Activated naive CD4-positive, alpha-beta T cell treated with anti-CD3 and anti-CD28 coated beads, Interleukin-2, amount 50 U/mL, for 24 hours (primary cell): ENCODE measurements around the gene PPP2R2C.

ENCODE experiments used
- H3K27ac Mint-ChIP-seq: one replicate; pipeline ENCODE4 v1.8.0; 2021; ENCODE audit warnings: mild to moderate bottlenecking, mixed read lengths
- H3K27me3 Mint-ChIP-seq: one replicate; pipeline ENCODE4 v1.8.0; 2021; ENCODE audit warnings: mixed read lengths
- H3K36me3 Mint-ChIP-seq: one replicate; pipeline ENCODE4 v1.8.0; 2021; ENCODE audit warnings: mixed read lengths
- H3K4me1 Mint-ChIP-seq: one replicate; pipeline ENCODE4 v1.8.0; 2021; ENCODE audit warnings: mixed read lengths
- H3K4me3 Mint-ChIP-seq: one replicate; pipeline ENCODE4 v1.8.0; 2021; ENCODE audit warnings: mild to moderate bottlenecking, mixed read lengths
- H3K9me3 Mint-ChIP-seq: one replicate; pipeline ENCODE4 v1.8.0; 2021; ENCODE audit warnings: mixed read lengths

The PPP2R2C gene

DNA sequence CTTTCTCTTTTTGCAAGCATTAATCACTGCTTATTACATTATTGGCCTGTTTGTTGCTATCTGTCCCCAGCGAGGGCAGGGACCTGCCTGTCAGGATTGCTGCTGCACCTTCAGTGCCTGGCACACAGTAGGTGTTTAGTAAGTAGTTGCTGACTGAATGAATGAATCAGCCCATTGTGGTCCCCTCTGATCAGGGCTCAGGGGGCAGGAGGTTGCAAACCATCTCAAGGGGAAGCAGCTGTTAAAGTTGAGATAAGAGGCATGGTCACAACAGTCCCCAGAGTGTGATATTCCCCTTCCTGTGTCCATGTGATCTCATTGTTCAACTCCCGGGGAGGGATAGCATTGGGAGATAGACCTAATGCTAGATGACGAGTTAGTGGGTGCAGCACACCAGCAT, 117.4 kb downstream of the PPP2R2C start:
- no peak overlapping the region for H3K27ac Mint-ChIP-seq
- H3K4me3 Mint-ChIP-seq, result no peak overlapping the region
- H3K4me1 Mint-ChIP-seq, result no peaks in the 10 kb centered on the region
- H3K36me3 Mint-ChIP-seq, result no peaks in the 10 kb centered on the region
- no peaks in the 10 kb centered on the region for H3K9me3 Mint-ChIP-seq
- peaks cover 11% of the 10 kb centered on the region for H3K27me3 Mint-ChIP-seq

DNA sequence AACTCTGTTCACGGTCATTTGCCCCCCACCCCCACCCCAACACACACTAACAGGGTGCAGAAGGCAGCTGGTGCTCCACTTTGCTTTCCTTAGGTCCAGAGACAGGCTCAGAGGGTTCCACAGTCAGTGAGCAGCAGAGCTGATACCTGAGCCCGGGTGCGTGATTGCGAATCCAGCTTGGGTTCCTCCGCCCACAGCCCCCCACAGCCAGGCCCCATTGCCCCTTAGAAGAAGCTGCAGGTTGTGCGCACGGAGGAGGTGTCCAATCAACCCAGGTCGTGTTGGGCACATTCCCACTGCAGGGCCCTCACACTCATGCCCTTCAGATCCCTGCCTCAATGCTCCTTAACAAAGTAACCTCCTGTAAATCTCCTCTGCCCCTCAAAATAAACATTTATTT, 117.8 kb downstream of the PPP2R2C start:
- H3K4me3 Mint-ChIP-seq, result no peak overlapping the region
- H3K27me3 Mint-ChIP-seq, result peaks cover 12% of the 10 kb centered on the region
- no peaks in the 10 kb centered on the region for H3K9me3 Mint-ChIP-seq
- no peak overlapping the region for H3K27ac Mint-ChIP-seq
- no peaks in the 10 kb centered on the region for H3K4me1 Mint-ChIP-seq
- no peaks in the 10 kb centered on the region for H3K36me3 Mint-ChIP-seq

DNA sequence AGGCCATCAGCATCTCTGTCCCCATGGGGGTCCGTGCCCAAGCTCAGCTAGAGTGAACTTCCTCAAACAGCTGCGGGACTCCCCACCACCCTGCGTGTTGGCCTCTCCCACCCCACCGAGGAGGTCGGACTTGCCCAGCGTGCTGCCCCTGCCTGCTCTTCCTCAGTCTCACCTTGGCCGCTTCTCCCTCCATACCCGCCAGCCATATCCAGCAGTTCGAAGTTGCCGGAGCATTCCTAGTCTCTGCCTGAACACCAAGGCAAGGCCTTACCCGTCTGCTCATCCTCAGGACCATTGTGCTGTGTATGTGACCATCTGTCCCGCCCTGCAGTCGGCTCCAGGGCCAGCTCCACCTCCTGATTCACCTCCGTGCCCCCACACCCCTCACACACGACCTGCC, 118.3 kb downstream of the PPP2R2C start:
- Mint-ChIP-seq H3K27ac (no peak overlapping the region), H3K9me3 (no peaks in the 10 kb centered on the region), H3K36me3 (no peaks in the 10 kb centered on the region), H3K27me3 (peaks cover 12% of the 10 kb centered on the region), H3K4me3 (no peak overlapping the region), H3K4me1 (no peaks in the 10 kb centered on the region)

DNA sequence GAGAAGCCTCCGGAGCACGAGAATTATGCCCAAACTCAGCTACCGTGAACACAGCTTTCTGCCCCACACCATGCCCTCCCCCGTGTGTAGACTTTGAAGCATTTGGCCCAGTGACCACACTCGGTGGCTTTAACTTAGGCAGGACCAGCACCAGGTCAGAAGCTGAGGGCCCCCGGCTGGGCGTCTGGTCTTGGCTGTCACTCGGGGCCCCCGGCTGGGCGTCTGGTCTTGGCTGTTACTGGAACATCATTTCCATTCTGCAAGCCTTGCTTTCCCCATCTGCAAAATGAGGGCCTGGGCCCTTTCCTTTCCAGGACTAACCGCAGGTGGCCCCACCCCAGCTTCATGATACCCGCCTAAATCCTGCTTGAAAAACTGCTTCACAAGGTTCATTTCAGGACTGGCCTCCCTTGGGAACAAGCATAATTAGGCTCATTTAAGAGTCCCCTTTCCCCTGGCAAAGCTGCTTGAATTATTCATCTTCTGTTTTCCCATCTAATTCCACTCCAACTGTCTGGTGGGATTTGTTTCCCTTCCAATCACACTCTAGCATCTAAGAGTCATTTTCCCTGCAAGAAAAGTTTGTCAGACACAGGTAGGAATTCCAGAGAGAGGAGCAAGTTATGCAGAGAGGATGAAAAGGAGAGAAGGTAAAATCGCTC, 120.3 kb downstream of the PPP2R2C start:
- Mint-ChIP-seq H3K27ac (no peak overlapping the region), H3K27me3 (peaks cover 12% of the 10 kb centered on the region), H3K4me3 (no peak overlapping the region), H3K4me1 (no peaks in the 10 kb centered on the region), H3K36me3 (no peaks in the 10 kb centered on the region), H3K9me3 (no peaks in the 10 kb centered on the region)

DNA sequence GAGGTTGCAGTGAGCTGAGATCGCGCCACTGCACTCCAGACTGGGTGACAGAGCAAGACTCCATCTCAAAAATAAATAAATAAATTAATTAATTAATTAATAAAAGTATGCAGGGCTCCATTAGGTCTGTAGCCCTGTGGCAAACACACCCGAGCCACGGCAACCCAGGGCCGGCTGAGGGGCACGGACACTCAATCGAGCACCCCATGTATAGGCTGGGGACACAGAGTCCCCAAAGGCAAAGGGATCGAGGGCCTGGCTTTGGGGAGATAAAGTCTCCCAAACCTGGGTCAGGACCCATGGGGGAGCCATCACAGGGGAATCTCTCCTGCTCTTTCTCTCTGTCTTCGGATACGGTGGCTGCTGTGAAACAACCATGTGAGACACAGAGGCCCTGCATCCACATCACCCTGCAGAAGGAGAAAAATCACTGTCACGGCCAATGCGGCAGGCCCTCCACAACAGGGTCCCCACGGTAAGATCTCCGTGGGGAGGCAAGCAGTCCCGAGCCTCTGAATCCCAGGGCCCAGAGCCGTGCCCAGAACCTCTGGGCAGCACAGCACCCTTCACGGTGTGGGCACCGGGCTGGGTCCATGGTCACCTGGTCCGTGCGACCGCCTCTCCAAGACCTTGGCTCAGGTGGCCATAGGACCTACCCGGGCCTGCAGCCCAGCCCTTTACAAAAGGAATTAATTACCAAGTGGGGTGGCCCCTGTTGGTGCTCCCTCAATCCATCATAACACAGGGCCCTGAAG, 121.0 kb downstream of the PPP2R2C start:
- no peaks in the 10 kb centered on the region for H3K4me1 Mint-ChIP-seq
- H3K36me3 Mint-ChIP-seq, result no peaks in the 10 kb centered on the region
- no peak overlapping the region for H3K4me3 Mint-ChIP-seq
- H3K27me3 Mint-ChIP-seq, result peaks cover 12% of the 10 kb centered on the region
- H3K27ac Mint-ChIP-seq, result no peak overlapping the region
- H3K9me3 Mint-ChIP-seq, result no peaks in the 10 kb centered on the region

DNA sequence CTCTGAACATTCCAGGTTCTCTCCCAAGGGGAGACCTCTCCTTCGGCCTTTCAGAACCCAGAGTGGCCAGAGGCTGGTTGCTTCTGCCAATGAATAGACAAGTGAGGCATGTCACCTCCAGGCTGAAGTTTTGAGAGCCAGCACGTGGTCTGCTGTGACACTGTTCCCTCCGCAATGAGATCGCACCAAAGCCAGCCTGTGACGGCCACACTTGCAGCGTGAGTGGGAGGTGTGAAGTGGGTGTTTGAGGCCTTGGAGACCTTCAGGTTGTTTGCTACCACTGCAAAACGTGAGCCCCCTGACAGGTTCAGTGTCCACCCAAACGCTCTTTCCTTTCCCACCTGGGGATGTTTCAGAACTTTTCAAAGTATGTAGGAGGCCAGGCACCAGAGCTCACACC, 121.8 kb downstream of the PPP2R2C start:
- no peaks in the 10 kb centered on the region for H3K9me3 Mint-ChIP-seq
- no peak overlapping the region for H3K27ac Mint-ChIP-seq
- H3K36me3 Mint-ChIP-seq, result no peaks in the 10 kb centered on the region
- H3K4me1 Mint-ChIP-seq, result no peaks in the 10 kb centered on the region
- H3K4me3 Mint-ChIP-seq, result no peak overlapping the region
- H3K27me3 Mint-ChIP-seq, result peaks cover 12% of the 10 kb centered on the region

- no peak overlapping the region for H3K4me3 Mint-ChIP-seq
- no peaks in the 10 kb centered on the region for H3K4me1 Mint-ChIP-seq
- H3K9me3 Mint-ChIP-seq, result no peaks in the 10 kb centered on the region
- H3K27me3 Mint-ChIP-seq, result peaks cover 12% of the 10 kb centered on the region
- H3K27ac Mint-ChIP-seq, result no peak overlapping the region
- H3K36me3 Mint-ChIP-seq, result no peaks in the 10 kb centered on the region
Measured at GRCh38 chr4:6349896-6350603, 122.4 kb downstream of the PPP2R2C start.

DNA sequence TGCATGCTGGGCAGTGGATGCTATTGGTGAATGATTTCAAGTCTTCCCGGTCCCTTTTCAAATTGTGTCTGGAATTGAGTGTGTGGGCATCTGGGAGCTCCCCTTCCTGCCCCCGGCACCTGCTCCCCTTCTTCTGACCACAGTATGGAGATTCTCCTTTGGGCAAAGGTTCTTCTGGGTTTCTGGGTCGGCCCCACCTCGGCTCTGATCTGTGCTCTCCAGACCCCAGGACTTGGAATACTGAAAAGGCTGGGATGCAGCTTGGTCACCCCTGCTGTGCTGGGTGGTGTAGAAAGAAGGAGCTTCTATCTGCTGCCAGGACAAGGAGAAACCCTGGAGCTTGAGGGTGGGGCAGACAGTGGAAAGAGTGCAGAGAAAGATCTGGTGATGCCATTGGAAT, 124.0 kb downstream of the PPP2R2C start:
- no peak overlapping the region for H3K4me3 Mint-ChIP-seq
- H3K4me1 Mint-ChIP-seq, result no peaks in the 10 kb centered on the region
- no peak overlapping the region for H3K27ac Mint-ChIP-seq
- H3K27me3 Mint-ChIP-seq, result peaks cover 8% of the 10 kb centered on the region
- no peaks in the 10 kb centered on the region for H3K9me3 Mint-ChIP-seq
- no peaks in the 10 kb centered on the region for H3K36me3 Mint-ChIP-seq

- no peak overlapping the region for H3K27ac Mint-ChIP-seq
- no peaks in the 10 kb centered on the region for H3K9me3 Mint-ChIP-seq
- H3K4me3 Mint-ChIP-seq, result no peak overlapping the region
- H3K4me1 Mint-ChIP-seq, result no peaks in the 10 kb centered on the region
- H3K27me3 Mint-ChIP-seq, result peaks cover 6% of the 10 kb centered on the region
- H3K36me3 Mint-ChIP-seq, result no peaks in the 10 kb centered on the region
Measured at GRCh38 chr4:6347511-6348045, 124.8 kb downstream of the PPP2R2C start.

GRCh38 chr4:6346373-6347110, 125.9 kb downstream of the PPP2R2C start:
- no peak overlapping the region for H3K27ac Mint-ChIP-seq

DNA sequence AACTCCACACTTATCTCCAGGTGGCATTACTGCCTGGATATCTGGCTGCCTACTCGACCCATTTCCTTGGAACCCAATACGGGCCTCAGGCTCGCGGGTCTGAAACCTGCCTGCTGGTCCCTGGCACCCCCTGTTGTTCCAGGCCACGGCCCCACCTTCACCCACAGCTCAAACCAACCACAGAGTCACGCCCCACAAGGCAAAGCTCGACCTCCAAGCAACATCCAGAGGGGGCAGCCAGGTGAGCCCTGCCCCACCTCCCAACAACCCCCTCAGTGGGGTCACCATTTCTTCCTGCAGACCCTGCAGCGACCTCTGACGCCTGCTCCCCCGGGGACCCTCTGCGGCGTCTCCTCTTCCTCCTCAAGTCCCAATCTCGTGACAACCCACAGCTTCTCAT, 126.5 kb downstream of the PPP2R2C start:
- H3K27me3 Mint-ChIP-seq, result peaks cover 2% of the 10 kb centered on the region
- no peaks in the 10 kb centered on the region for H3K9me3 Mint-ChIP-seq
- no peaks in the 10 kb centered on the region for H3K36me3 Mint-ChIP-seq
- no peaks in the 10 kb centered on the region for H3K4me1 Mint-ChIP-seq
- no peak overlapping the region for H3K4me3 Mint-ChIP-seq
- no peak overlapping the region for H3K27ac Mint-ChIP-seq

More at GRCh38 chr4:6346373-6347110, 125.9 kb downstream of the PPP2R2C start:
- H3K4me1 Mint-ChIP-seq, result no peaks in the 10 kb centered on the region
- H3K4me3 Mint-ChIP-seq, result no peak overlapping the region
- H3K9me3 Mint-ChIP-seq, result no peaks in the 10 kb centered on the region
- H3K36me3 Mint-ChIP-seq, result no peaks in the 10 kb centered on the region
- H3K27me3 Mint-ChIP-seq, result peaks cover 2% of the 10 kb centered on the region

DNA sequence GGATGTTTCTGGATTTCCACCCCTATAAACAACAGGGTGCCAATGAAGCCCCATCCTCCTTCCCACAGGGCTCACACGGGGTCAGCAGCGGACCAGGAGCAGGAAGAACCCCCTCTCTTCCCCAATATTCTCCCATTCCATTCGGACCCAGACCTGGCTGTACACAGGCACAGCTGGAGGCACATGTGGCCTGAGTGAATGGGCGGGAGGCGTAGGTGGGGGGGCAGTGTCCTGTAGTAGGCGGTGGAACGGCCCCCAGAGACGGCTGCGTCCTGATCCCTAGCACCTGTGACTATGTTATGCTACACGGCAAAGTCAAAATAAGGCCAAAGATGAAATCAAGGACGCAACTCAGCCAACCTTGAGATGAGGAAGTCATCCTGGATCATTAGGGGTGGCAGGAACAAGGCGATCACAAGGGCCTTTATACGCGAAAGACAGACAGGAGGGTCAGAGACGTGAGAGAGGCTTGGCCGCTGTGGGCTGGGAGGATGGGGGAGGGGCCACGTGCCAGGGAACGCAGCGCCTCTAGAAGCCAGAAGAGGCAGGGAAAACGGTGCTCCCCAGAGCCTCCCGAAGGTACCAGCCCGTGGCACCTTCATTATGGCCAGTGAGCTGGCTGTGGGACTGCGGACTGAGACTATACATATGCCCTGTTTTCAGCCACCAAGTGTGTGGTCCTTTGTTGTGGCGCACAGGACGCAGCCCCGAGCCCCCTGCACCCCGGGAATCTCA, 127.2 kb downstream of the PPP2R2C start:
- H3K4me1 Mint-ChIP-seq, result no peaks in the 10 kb centered on the region
- no peaks in the 10 kb centered on the region for H3K9me3 Mint-ChIP-seq
- H3K27ac Mint-ChIP-seq, result no peak overlapping the region
- peaks cover 3% of the 10 kb centered on the region for H3K27me3 Mint-ChIP-seq
- H3K4me3 Mint-ChIP-seq, result no peak overlapping the region
- H3K36me3 Mint-ChIP-seq, result no peaks in the 10 kb centered on the region

DNA sequence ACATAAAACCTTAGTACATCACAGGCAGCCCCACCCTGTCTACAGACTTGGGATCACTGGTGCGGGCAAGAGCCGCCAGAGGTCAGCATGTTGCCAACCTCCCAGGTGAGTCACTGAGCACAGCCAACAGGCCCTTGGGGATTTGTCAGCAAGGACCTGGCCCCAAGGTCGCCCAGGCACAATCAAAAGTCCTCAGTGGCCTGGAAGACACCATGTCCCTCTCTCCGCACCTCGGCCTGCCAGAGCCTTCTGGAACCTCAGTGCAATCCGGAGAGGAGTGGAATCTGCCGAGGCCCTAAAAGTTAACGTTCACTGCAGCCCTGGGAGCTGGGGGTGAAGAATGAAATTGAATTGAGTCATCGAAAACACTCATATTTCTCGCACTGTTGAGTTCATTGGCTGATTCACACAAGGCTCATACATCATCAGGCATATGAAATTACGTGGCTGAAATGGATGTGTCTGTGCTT, 128.4 kb downstream of the PPP2R2C start:
- Mint-ChIP-seq H3K4me3 (no peak overlapping the region), H3K36me3 (no peaks in the 10 kb centered on the region), H3K4me1 (no peaks in the 10 kb centered on the region), H3K27ac (no peak overlapping the region), H3K27me3 (peaks cover 7% of the 10 kb centered on the region), H3K9me3 (no peaks in the 10 kb centered on the region)

DNA sequence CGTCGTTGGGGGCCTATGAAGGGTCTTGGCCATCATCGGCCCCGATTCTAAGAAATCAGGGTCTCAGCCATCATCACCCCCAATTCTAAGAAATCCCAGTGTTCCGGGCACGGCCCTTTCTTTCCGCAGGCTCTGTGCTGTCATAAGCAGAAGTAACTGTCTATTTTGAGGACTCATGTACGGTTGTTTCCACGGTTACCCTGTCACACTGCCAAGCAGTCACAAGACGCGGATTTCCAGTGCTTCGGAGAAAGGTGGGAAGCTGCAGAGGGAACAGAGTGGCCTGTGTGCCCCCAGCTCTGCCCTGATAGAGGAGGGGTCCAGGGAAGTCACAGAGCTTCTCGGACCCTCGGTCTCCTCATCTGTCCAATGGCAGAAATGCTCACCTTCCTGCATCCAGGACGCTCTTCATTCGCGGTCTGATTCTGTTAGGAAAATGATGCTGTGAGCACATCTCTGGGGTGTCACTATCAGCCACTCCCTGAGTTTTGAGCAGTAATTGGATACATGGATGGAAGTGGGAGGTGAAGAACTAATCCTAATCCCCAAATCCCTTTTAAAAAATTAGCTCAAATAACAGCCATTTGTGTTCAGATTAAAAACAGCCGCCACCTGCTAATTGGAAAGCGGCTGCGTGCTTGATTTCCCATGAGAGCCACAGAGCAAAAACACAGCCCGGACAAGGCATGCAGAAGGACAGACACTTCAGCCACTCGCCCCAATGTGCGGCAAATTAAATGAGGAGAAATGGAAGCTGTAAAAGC, 129.7 kb downstream of the PPP2R2C start:
- Mint-ChIP-seq H3K4me1 (peaks cover 9% of the 10 kb centered on the region), H3K36me3 (no peaks in the 10 kb centered on the region), H3K27ac (no peak overlapping the region), H3K9me3 (no peaks in the 10 kb centered on the region), H3K4me3 (no peak overlapping the region), H3K27me3 (peaks cover 17% of the 10 kb centered on the region)
